Stimulated activated CD8-positive, alpha-beta memory T cell treated with anti-CD3 and anti-CD28 coated beads, Interleukin-4, amount 100 ng/mL, for 24 hours (primary cell): ENCODE results near the gene SNAPIN.
"Not testable (repeated sequence)": the region's sequence is repeated elsewhere in the genome, so short reads cannot be mapped to it uniquely, and the experiment has no call there.

Source experiments
- DNase-seq: peaks from one replicate; pipeline ENCODE4 v3.0.0-alpha.2; 2020; ENCODE audit warnings: low read depth

Gene SNAPIN

GRCh38 chr1:153626904-153627714 is 31.4 kb upstream of the SNAPIN start, which contains the start of gene S100A13:
S100A13 (minus strand) TSS chr1:153627505; CDS start chr1:153626472, 1,033 bp downstream.
- DNase-seq, result no peak

GRCh38 chr1:153627715-153628626 is 30.5 kb upstream of the SNAPIN start, which contains the start of gene S100A1:
S100A1 (plus strand) TSS chr1:153628434; CDS start chr1:153630522, 2,088 bp downstream.
- DNase-seq, result no peak

GRCh38 chr1:153628638-153629342 is 29.7 kb upstream of the SNAPIN start:
- DNase-seq, result no peak

- DNase-seq, result no peak
These were observed 29.2 kb upstream of the SNAPIN start for GRCh38 chr1:153629343-153629665.

DNA sequence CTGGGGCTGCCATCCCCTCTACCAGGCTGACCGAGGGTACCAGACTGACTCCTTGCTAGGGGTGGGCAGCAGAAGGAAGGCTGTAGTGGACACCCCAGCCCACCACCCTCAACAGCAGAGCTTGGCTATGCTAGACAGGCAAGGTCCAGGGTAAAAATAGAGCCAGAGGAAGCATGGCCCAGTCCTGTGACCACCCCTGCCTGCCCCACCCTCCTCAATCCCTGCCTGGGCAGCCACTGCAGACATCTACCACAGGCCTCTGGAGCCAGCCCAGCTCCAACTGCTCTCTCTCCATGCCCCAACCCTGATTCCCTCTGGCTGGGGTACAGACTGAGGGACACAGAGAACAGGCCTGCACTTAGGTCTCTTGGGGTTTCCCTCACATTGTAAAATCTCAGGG is 28.5 kb upstream of the SNAPIN start:
- no peak for DNase-seq

DNA sequence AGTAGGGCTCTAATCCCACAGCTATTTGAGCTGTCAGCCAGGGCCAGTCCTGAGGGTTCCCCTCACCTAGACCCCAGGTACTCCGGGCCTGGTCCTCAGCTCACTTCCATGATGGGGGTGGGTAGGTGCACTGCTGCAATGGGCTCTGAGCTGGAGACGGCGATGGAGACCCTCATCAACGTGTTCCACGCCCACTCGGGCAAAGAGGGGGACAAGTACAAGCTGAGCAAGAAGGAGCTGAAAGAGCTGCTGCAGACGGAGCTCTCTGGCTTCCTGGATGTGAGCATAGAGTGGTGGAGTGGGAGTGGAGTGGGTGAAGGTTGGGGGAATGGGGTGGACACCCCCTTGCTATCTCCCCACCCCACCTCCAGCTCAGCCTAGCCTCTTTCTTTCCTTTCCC is 28.1 kb upstream of the SNAPIN start:
- DNase-seq, result no peak

GRCh38 chr1:153631047-153632022 is 27.2 kb upstream of the SNAPIN start:
- DNase-seq, result no peak

GRCh38 chr1:153633161-153633753 is 25.2 kb upstream of the SNAPIN start:
- no peak for DNase-seq

- DNase-seq, result peak; percentile 91
These were observed 24.5 kb upstream of the SNAPIN start, which contains the start of gene CHTOP for GRCh38 chr1:153633754-153634665. CHTOP (plus strand) TSS chr1:153634066; CDS start chr1:153636589, 2,523 bp downstream.

GRCh38 chr1:153635872-153636271 is 22.6 kb upstream of the SNAPIN start:
- no peak for DNase-seq

DNA sequence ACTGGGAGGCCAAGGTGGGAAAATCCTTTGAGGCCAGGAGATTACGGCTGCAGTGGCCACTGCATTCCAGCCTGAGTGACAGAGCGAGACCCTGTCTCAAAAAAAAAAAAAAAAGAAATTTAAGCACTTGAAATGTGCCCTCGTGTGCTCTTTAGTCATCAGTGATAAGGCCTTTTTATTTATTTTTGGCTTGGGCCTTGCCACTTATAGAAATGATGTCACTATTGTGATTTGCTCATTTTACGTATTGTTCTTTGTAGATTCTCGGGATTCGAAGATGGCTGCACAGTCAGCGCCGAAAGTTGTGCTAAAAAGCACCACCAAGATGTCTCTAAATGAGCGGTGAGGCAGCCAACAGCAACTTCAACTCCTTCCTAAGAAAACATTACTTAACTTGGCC is 22.2 kb upstream of the SNAPIN start:
- no peak for DNase-seq

DNA sequence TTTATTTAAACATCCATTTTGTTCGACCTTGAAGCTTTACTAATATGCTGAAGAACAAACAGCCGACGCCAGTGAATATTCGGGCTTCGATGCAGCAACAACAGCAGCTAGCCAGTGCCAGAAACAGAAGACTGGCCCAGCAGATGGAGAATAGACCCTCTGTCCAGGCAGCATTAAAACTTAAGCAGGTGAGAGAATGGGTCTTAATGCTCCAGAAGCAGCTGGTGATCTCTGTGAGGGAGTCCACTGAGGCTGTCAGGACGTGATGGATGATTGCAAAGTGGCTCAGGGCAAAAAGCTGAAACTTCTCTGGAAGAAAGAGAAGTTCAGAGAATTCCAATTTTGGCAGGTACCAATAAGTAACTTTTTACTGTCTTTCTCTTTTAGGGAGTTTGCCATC is 20.2 kb upstream of the SNAPIN start:
- no peak for DNase-seq

- no peak for DNase-seq
These were observed 19.2 kb upstream of the SNAPIN start for GRCh38 chr1:153639280-153639679.

GRCh38 chr1:153640213-153640612 is 18.3 kb upstream of the SNAPIN start:
- DNase-seq, result not testable (repeated sequence)

DNA sequence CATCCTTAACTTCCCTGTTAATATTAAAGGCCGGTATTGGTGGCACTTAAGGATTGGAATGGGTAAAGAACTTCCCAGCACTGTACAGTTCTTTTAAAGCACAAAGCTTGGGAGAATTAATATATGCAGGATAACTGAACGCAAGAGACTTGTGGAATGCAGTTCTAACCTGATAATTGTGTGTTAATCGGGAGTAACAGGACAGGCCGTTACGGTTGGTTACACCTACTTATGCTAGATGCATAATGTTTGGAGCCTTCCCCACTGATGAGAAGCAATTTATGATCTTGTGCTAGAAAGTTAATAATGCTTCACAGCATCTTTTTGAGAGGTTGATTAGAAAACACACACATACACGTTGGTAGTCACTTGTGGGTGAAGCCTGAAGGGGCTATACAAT is 17.6 kb upstream of the SNAPIN start:
- no peak for DNase-seq

DNA sequence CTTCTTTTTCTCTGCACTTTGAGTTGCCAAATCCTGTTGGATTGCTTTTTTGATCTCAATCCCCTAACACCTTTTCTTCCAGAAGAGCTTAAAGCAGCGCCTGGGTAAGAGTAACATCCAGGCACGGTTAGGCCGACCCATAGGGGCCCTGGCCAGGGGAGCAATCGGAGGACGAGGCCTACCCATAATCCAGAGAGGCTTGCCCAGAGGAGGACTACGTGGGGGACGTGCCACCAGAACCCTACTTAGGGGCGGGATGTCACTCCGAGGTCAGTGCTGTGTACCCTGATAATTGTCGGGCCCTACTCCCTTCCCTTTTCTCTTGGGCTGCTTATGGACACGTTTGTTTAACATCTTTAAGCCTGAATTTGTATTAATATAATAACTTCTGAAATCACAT is 16.3 kb upstream of the SNAPIN start:
- no peak for DNase-seq

- DNase-seq, result no peak
These were observed 15.4 kb upstream of the SNAPIN start for GRCh38 chr1:153643100-153643499.

- no peak for DNase-seq
These were observed 14.7 kb upstream of the SNAPIN start for GRCh38 chr1:153643816-153644215.

- DNase-seq, result no peak
These were observed 11.7 kb upstream of the SNAPIN start for GRCh38 chr1:153646672-153647345.
